GM19025 (cell line): ENCODE results near the gene KCNG4.
"Not testable (repeated sequence)": the region's sequence is repeated elsewhere in the genome, so short reads cannot be mapped to it uniquely, and the experiment has no call there.

ENCODE experiments used
- ATAC-seq: cut with Tn5 transposase; IDR thresholded peaks from one replicate; pipeline ENCODE4 v1.9.1; 2021; ENCODE audit warnings: mild to moderate bottlenecking, low read depth, moderate library complexity; ENCODE audit not compliant: unreplicated experiment

The KCNG4 gene

DNA sequence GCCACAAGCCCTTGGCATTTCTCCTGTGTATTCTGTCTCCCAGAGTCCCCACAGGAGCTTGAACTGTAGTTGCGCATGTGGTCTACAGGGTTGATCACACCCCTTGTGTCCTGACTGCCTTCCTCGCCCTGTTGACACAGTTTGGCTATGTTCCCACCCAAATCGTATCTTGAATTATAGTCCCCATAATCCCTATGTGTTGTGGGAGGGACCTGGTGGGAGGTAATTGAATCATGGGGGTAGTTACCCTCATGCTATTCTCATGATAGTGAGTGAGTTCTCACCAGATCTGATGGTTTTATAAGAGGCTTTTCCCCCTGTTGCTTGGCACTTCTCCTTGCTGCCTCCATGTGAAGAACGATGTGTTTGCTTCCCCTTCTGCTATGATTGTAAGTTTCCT is 27.7 kb downstream of the KCNG4 start:
- no peak for ATAC-seq

DNA sequence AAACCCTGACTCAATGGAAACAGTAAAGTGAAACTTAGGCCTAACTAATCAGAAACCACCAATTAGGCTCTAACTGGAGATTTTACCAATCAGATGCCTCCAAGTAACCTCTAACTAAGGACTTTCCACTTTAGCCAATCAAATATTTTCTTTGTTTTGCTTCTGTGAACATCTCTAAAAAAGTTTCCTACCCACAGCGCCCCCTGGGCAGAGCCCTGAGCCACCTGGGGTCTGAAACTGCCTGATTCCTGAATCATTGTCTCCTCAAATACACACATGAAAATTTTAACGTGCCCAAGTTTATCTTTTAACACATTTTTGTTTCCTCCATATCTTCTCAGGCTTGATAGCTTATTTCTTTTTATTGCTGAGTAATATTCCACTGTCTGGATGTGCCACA is 29.8 kb downstream of the KCNG4 start:
- ATAC-seq = no peak

DNA sequence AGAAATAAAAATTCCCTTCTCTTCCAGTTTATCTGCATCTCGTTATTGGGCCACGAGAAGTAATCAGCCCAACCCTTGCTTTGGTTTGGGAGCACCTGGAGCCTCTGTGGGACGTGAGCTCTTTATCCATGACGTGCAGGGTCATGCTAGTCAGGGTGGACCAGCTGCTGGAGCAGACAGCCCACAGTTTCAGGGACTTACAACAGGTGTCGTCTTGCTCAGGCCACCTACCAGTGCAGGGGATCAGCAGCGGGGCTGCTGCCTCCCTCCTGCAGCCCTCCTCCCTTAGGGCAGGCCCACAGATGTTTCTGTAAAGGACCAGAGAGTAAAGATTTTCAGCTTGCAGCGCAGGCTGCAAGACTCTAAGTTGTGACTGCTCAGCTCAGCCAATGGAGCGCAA is 31.9 kb downstream of the KCNG4 start:
- no peak for ATAC-seq

DNA sequence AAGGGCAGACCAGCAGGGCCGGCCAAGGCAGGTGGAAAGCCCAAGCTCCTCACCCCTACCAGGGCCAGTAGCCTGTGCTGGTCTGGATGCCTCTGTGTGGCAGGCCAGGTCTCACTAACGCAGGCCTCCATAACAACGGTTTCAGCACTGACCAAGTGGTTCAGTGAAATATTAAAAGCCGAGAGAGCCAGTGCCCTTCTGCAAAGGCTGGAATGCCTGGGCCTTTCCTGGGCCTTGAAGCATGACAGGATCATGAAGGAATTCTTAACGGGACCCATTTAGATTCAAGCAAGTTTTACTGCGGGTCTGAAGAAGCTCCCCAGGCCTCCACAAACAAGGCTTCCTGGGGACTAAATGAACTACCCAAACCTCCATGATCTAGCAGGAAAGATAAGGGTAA is 32.6 kb downstream of the KCNG4 start:
- no peak for ATAC-seq

DNA sequence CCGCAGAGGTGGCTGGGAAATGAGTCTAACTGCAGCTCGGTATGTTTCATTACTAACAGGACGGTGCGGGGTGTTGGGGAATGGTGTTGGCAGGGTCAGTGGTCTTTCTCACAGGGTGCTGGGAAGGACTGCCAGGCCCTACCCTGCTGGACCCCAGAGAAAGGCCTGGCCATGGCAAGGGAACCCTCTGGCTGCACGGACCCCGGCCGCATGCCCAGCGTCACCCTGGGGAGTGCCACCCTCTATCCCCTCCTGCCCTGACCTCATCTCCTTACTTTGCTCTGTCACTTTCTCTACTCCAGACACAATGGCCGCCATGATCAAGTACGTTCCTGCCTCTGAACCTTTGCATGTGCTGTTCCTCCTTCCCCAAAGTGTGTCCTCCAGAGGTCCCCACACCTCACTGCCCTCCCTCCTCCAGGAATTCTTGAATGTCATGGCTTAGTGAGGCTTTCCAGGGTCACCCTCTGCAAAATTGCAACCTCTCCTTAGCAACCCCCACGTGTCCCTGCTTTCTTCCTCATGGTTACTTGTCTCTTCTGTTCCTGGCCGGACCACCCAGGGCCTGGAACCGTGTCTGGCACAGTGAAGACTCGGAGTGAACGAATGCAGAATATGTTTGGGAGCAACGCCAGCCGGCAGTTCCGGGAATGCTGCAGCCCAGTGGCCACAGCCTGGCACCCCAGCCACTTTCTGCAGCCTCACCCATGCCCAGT is 33.7 kb downstream of the KCNG4 start:
- ATAC-seq = no peak

DNA sequence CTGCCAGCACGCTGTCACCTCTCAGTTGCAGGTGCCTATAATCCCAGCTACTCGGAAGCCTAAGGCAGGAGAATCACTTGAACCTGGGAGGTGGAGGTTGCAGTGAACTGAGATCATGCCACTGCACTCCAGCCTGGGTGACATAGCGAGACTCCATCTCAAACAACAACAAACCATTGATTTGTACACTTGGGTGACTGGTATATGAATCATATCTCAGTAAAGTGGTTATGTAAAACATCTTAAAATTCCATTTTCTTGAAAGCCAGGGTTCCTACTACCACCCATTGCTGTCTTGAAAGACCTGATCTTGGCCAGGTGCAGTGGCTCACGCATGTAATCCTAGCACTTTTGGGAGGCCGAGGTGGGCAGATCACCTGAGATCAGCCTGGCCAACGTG is 34.7 kb downstream of the KCNG4 start:
- not testable (repeated sequence) for ATAC-seq

DNA sequence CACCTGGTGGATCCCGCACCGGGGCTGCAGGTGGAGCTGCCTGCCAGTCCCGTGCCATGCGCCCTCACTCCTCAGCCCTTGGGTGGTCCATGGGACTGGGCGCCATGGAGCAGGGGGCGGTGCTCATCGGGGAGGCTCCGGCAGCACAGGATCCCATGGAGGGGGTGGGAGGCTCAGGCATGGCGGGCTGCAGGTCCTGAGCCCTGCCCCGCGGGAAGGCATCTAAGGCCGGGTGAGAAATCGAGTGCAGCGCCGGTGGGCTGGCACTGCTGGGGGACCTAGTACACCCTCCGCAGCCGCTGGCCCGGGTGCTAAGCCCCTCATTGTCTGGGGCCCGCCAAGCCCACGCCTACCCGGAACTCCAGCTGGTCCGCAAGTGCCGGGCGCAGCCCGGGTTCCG is 35.3 kb downstream of the KCNG4 start:
- ATAC-seq = not testable (repeated sequence)

DNA sequence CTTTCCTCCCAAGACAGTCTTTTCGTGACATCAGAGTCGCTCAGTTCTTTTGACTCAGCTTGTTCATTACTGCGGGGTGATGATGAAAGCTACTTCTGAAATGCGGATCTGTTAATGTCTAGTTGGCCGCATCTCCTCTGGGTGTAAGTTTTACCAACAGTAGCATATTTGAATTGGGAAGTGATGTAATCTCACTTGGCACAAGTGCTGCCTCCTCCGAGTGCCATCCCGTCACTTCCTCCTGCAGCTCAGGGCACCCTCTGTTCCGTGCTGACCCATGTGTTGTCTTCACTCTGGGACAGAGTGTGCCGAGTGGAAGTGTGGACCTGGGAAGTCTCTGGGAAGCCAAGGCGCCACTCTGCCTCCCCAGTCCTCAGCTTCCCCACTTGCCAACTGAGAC is 40.0 kb downstream of the KCNG4 start:
- ATAC-seq = no peak

DNA sequence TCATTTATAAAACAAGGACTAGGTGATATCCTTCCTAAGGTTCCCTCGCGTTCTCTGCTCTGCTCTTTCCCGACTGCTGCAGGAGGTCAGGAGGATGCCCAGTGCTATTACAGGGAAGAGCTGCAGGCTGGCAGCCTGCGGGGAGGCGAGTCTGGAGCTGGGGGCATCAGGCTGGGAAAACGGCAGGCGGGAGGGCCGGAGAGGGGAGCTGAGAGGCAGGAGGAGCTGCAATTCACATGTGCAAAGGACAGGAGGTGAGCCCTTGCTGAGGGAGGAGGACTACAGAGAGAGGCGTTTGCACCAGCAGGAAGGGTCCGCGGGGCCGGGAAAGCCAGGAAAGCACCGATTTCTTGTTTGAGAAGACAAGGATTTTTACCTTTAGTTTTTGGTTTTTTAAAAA is 40.7 kb downstream of the KCNG4 start:
- no peak for ATAC-seq

DNA sequence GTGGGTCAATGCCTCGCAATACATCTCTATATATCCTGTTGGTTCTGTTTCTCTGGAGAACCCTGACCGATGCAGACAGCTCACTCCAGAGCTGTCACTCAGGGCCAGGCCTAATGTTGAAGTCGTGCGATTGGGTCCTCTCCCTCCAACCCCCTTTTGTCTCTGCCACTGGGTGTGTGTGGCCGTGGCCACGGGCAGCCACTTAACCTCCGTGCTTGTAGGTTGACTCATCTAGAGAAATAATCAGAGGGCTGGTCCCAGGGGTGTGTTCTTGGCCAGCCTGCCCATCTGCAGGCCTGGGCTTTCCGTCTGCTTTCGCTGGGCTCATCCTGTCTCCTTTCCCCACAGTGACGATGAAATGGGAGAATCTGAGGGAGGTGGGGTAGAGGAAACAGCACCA is 41.4 kb downstream of the KCNG4 start:
- no peak for ATAC-seq

DNA sequence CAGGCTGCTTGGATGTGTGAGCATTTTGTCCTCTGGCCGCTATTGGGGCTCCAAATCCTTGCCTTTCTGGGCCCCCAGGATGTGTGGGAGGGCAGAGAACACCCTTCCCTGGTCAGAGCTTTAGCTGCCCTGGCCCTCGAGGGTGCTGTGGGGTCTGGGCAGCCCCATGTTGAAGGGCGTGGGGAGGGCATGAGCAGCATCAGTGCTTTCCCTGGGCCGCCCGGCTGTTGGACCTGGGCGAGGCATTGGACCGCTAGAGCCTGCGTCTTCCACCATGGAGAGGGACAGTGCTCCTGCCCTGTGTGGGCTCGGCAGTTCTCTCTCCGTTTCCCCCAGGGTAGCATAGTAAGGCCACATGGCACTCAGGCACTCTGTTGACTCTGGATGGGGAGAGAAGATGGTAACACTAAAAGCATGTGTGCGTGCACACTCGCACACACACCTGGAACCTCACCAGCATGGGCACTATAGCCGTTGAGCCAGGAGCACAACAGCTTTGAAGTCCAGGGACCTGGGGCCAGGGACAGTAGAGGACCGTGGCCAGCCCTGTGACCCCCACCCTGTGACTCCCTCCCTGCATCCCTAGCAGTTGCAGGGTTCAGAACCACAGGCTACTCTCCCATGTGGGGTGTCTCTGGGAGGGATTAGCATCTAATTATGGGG is 42.2 kb downstream of the KCNG4 start:
- ATAC-seq = no peak

DNA sequence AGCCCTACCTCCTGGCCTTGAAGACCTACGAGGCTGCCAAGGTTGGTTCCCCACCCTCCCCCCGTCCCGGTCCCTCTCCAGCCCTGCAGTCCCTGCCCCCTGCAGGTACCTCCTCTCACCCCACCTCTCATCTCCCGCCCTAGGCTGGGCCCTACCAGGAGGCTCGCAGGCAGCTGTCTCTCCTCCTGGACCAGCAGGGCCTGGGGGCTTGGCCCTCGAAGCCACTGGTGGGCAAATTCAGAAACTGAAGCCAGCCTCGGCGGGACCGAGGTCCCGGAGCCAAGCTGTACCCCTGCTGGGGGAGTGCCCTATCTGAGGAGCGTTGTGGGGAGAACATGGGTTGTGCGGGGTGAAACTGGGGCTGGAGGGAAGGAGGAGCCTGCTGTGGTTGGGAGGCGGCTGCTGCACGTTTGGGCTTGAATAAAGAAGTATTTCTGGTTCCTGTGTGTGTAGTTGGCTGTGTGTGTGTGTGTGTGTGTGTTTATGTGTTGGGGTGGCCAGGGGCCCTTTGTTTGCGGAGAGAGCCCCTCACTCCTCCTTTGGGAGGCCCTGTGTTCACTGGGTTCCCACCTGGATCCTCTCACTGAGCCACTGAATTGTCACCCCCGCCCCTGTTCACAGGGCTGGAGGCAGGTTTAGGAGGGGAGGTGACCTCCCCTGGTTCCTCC is 43.0 kb downstream of the KCNG4 start:
- ATAC-seq = no peak

DNA sequence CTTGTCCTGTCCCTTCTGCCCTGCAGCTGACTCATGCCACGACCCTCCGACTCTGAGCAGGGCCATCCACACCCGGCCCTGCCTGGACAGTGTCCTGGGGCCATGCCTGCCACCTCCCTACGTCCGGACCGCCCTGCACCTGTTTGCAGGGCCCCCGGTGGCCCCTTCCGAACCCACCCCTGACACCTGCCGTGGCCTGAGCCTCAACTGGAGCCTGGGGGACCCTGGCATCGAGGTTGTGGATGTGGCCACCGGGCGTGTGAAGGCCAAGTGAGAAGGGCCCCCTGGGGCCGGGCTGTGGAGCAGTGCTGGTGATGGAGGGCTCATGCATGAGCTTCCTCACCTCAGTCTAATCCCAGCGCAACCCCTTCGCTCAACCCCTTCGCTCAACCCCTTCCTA is 43.7 kb downstream of the KCNG4 start:
- no peak for ATAC-seq

DNA sequence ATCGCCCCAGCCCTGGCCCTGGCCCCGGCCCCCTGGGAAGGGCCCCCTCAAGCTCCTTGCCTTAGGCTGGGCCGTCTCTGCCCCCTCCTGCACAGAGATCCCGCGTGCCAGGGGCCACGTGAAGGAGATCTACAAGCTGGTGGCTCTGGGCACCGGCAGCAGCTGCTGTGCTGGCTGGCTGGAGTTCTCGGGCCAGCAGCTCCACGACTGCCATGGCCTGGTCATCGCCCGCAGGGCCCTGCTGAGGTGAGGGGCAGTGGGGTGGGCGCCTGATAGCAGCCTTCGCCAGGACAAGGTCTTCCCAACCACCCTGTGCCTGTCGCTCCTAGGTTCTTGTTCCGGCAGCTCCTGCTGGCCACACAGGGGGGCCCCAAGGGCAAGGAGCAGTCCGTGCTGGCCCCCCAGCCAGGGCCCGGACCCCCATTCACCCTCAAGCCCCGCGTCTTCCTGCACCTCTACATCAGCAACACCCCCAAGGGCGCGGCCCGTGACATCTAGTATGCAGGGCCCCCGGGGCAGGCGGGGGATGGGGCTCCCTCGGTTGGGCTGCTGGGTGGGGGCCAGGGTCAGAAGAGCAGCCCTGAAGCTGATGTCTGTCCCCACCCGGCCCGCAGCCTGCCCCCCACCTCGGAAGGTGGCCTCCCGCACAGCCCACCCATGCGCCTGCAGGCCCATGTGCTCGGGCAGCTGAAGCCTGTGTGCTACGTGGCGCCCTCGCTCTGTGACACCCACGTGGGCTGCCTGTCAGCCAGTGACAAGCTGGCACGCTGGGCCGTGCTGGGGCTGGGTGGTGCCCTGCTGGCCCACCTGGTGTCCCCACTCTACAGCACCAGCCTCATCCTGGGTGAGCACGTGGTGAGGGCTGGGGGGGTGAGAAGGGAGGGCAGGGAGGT is 44.4 kb downstream of the KCNG4 start:
- no peak for ATAC-seq

DNA sequence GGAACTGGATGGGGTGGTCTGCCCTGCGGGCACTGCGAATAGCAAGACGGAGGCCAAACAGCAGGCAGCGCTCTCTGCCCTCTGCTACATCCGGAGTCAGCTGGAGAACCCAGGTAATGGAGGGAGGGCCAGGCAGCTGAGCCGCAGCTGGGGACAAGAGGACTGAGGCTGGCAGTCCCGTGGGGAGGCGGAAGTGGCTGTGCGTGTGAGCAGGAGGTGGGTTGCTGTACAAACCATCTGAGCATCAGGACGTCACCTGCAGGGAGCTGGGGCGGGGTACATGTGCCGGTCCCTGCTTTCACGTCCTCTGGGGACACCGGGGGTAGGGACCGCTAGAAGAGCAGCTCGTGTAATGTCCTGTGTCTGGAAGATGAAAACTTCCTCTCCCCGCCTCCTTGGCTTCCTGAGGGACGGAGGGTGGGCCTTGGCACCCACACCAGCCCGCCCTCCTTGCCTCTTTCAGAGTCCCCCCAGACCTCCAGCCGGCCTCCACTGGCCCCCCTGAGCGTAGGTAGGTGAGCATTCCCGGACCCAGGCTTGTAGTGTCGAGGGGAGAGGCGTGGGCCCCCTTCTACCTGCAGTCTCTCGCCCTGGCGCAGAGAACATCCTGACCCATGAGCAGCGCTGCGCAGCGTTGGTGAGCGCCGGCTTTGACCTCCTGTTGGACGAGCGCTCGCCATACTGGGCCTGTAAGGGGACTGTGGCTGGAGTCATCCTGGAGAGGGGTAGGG is 45.2 kb downstream of the KCNG4 start:
- no peak for ATAC-seq

DNA sequence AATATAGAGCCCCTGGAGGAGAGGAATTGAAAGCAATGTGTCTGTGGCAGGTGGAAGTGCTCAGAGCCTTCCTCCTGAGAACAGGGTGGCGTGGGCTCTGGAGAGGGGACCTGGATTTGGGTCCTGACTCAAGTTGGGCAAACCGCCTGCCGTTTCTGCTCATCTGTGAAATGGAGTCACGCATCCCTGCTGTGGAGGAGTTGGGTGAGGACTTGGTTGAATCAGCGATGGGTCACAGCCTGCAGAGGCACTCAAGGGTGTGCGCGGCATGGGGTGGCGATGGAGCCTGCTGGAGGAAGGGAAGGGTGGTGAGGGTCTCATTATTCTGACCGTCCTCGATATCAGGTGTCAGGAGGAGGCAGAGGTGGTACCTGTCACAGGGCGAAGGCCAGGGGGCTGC is 45.8 kb downstream of the KCNG4 start:
- no peak for ATAC-seq

DNA sequence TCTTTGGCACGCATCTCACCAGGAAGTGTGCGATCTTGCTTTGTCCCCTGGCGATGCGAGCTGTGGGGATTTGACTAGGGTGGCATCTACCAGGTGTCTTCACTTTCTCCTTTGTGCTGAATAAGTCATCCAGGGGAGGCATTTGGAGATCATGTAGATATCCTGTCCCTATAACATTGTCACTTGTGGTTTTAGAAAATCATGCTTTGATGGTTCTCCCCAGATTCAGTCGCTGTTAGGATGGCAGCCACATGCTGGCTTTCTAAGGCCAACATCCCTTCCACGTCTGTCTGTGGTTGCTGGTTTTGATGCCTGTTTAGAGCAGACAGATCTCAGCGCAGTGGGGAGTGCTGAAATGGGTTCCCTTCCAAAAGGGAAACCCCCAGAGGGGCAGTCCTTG is 46.3 kb downstream of the KCNG4 start:
- no peak for ATAC-seq

DNA sequence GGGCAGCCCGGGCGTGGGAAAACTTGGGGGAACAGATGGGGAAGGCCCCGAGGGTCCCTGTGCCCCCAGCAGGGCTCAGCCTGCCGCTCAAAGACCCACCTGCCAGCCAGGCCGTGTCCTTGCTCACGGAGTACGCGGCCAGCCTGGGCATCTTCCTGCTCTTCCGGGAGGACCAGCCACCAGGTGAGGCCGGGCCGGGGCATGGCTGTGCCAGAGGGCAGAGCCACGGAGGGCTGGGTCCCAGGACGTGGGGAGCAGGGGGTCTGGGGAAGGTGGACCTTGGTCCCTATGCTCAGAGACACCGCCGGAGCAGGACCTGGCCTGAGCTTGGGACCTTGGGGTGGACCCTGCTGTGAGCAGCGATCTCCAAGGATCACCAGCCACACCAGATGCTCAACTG is 48.3 kb downstream of the KCNG4 start:
- no peak for ATAC-seq

DNA sequence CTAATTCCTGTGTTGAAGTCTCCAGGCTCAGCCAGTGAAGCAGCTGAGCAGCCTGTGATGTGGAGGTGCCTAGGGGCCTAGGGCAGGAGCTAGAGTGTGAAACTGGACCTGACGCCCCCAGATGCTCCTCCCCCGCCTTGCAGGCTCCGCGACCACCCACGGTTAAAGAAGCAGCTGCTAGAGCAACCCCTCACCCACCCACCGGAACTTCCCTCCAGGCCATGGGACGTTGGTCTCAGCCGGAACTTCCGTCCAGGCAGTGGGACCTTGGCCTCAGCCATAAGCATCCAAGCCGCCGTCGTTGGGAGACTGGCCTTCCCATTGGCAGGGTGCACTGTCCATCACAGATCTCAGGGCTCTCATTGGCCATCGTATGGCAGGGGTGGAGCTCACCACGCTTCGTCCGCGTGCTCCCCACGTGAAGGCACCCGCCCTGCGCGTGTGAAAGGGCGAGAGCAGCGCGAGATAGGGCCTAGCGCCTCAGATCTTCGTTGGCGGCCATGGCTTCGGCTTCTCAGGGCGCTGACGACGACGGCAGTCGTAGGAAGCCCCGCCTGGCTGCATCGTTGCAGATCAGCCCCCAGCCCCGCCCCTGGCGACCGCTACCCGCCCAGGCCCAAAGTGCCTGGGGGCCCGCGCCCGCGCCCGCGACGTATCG is 49.0 kb downstream of the KCNG4 start, which contains the start of gene ADAD2:
TSS of gene ADAD2 (plus strand) at position 427 of the 658 bp plus-strand sequence. CDS start at position 501, 74 bp downstream.
- ATAC-seq = no peak
